Measurements from ENCODE around the gene CCDC85A.

DNA sequence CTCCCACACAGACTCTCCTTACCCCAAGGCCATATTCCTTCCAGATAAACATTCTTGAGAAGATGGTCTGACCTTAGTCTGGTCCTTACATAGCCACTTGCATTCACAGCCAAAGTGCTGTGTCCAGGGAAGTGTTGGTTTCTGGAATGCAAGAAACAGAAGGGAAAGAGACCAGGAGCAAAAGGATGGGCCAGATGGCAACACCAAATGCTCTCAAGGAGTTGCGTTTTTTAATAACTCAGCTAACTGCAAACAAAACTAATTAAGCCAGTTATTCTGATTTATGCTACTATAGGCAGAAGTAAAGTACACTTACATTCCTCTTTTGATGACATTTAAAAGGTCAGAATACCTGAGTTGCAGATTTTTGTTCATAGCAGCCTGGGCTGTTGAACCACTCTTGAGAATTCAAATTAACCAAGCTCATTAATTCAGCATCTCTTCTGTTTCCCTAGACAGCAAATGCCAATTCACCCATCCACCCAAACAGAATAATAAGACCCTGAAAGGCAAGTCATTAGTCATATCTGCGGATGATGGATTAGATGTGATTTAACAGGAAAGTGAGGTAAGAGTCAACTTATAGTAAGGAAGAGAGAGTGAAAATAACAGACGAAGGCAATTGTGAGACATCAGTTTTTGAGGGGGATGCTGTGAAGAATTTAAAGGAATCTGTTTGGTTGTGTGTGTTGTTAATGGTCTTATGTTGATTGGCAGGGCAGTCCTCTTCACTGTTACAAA lies 18.8 kb downstream of the CCDC85A start:
- TF ChIP-seq POLR2A (IDR thresholded peaks at IDR 0.05) = no peak
- TF ChIP-seq, protein P1, sequence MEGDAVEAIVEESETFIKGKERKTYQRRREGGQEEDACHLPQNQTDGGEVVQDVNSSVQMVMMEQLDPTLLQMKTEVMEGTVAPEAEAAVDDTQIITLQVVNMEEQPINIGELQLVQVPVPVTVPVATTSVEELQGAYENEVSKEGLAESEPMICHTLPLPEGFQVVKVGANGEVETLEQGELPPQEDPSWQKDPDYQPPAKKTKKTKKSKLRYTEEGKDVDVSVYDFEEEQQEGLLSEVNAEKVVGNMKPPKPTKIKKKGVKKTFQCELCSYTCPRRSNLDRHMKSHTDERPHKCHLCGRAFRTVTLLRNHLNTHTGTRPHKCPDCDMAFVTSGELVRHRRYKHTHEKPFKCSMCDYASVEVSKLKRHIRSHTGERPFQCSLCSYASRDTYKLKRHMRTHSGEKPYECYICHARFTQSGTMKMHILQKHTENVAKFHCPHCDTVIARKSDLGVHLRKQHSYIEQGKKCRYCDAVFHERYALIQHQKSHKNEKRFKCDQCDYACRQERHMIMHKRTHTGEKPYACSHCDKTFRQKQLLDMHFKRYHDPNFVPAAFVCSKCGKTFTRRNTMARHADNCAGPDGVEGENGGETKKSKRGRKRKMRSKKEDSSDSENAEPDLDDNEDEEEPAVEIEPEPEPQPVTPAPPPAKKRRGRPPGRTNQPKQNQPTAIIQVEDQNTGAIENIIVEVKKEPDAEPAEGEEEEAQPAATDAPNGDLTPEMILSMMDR (IDR thresholded peaks at IDR 0.05) = no peak
